ENCODE measurements around the gene SLC18A3.
A peak's percentile ranks its signal among the peaks of the same experiment; 100 is the strongest.

The SLC18A3 gene

DNA sequence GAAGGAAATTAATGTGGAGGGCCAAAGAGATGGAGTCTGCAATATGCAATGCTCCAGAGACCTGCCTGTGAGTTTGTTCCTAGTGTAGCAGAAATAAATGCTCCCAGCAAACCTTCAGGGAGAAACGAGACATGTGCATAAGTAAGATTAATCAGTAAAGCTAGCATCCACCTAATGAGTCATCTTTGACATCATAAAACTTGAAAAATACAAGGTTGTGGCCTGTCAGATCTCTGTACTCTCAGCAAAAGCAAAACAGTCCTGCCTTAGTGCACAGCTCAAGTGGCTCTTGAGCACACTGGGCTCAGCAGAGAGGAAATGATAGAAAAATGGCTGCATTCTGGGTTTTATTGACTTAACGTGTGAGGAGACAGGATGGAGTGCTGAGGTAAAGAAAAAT lies 38.7 kb upstream of the SLC18A3 start:
- DNase-seq (ENCODE audit: low read depth): peak; percentile 55
- no peak overlapping the region for H3K4me3 ChIP-seq (ENCODE audit: low read depth, low read length)
- TF ChIP-seq, protein P1, sequence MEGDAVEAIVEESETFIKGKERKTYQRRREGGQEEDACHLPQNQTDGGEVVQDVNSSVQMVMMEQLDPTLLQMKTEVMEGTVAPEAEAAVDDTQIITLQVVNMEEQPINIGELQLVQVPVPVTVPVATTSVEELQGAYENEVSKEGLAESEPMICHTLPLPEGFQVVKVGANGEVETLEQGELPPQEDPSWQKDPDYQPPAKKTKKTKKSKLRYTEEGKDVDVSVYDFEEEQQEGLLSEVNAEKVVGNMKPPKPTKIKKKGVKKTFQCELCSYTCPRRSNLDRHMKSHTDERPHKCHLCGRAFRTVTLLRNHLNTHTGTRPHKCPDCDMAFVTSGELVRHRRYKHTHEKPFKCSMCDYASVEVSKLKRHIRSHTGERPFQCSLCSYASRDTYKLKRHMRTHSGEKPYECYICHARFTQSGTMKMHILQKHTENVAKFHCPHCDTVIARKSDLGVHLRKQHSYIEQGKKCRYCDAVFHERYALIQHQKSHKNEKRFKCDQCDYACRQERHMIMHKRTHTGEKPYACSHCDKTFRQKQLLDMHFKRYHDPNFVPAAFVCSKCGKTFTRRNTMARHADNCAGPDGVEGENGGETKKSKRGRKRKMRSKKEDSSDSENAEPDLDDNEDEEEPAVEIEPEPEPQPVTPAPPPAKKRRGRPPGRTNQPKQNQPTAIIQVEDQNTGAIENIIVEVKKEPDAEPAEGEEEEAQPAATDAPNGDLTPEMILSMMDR (conservative IDR thresholded peaks at IDR 0.05; ENCODE audit: low read depth, low read length): no peak

DNA sequence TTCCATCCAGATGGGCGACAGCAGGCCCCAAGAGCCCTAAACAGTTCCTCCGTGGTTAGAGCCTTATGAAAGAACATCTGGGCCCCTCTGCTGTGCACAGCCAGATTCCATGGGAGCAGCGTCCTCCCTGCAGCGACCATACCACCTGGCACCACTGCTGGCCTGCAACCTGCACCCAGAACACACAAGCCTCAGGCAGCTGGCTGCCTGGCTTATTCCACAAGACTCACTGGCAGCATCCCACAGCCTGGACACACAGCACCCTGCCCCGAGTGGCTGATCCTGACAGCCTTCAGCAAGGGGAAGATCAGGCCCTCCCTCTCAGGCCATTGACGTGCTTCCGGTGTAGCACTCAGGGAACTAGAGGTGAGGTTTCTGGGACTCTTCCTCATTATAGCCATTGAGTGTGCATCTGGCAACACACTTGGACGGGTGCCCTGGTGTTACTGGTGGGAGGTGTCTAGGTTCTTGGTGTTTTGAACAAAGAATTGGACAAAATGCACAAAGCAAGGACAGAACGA lies 37.5 kb upstream of the SLC18A3 start:
- no peak for DNase-seq (ENCODE audit: low read depth)
- TF ChIP-seq, protein P1 (conservative IDR thresholded peaks at IDR 0.05; ENCODE audit: low read depth, low read length): no peak
- no peak overlapping the region for H3K4me3 ChIP-seq (ENCODE audit: low read depth, low read length)

DNA sequence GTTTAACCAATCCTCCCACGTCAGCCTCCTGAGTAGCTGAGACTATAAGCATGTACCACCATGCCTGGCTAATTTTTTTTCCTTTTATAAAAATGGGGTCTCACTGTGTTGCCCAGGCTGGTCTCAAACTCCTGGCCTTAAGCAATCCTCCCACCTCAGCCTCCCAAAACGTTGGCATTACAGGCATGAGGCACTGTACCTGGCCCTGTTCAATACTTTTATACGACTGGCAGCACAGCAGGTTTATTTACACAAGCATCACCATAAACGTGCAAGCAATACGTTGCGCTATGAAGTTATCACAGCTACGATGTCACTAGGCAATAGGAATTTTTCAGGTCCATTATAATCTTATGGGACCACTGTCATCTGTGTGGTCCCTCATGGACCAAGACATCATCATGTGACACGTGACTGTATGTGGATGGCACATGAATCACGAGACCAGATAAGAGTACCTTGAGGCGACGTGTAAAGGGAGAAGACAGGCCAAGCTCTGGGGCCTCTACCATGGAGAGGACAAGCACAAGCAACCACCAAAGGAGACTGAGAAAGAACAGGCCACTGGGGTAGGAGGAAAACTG lies 34.5 kb upstream of the SLC18A3 start:
- DNase-seq (ENCODE audit: low read depth): no peak
- TF ChIP-seq, protein P1 (conservative IDR thresholded peaks at IDR 0.05; ENCODE audit: low read depth, low read length): no peak
- no peak overlapping the region for H3K4me3 ChIP-seq (ENCODE audit: low read depth, low read length)

DNA sequence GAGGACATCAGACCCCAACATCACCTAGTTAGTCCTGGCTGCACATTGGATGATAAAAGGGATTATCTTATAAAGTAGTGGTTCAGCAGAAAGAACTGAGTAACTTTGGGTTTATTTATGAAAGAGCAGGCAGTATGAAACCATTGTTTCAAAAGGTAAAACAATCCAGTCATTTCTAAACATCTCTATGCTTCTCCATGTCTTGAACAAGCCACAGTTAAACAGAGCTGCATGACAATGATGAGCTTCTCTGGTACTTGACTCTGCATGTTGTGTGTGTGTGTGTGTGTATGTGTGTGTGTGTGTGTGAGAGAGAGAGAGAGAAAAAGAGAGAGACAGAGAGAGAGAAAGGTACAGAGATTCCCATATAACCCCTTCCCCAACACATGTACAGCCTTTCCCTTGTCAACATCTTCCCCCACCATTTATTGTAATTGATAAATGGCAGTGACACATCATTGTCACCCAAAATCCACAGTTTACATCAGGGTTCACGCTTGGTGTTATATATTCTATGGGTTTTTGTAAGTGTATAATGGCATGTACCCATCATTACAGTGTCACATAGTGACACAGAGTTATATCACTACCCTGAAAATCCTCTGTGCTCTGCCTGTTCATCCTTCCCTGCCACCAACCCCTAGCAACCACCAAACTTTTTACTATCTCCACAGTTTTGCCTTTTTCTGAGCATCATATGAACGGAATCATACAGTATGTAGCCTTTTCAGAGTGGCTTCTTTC lies 32.8 kb upstream of the SLC18A3 start:
- TF ChIP-seq, protein P1 (conservative IDR thresholded peaks at IDR 0.05; ENCODE audit: low read depth, low read length): no peak
- no peak overlapping the region for H3K4me3 ChIP-seq (ENCODE audit: low read depth, low read length)
- DNase-seq (ENCODE audit: low read depth): no peak

DNA sequence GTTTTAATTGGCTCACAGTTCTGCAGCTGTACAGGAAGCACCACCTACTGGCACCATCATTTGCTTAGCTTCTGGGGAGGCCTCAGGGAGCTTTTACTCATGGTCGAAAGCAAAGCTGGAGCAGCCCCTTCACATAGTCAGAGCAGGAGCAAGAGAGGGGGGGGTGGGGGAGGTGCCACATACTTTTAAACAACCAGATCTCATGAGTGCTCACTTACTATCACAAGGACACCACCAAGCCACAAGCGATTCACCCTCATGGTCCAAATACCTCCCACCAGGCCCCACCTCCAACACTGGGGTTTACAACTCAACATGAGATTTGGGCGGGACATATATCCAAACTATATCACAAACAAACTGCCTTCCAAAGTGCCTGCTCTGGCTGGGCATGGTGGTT lies 31.7 kb upstream of the SLC18A3 start:
- DNase-seq (ENCODE audit: low read depth): no peak
- TF ChIP-seq, protein P1 (conservative IDR thresholded peaks at IDR 0.05; ENCODE audit: low read depth, low read length): no peak

DNA sequence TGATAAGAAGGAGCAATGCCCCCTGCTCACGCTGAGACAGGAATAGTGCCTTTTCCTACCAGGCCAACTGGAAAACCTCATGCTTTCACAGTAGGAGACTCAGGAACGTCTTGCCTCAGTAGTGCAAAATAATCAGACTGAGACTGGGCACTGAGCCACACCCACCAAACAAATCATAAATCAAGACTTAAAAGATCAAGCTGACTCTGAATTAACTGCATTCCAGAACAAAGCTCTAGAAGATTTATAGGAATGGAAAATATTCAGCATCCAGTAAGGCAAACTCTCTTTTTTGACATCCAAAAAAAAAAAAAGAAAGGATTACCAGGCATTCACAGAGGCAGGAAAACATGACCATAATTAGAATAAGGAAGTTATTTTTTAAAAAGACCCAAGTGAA lies 30.5 kb upstream of the SLC18A3 start:
- no peak overlapping the region for H3K4me3 ChIP-seq (ENCODE audit: low read depth, low read length)
- TF ChIP-seq, protein P1 (conservative IDR thresholded peaks at IDR 0.05; ENCODE audit: low read depth, low read length): no peak
- DNase-seq (ENCODE audit: low read depth): no peak

More for the DNA sequence above, 31.7 kb upstream of the SLC18A3 start:
- H3K4me3 ChIP-seq (ENCODE audit: low read depth, low read length): no peak overlapping the region
